D721Med (cell line): ENCODE results near the gene TTF2.
A peak's percentile ranks its signal among the peaks of the same experiment; 100 is the strongest.

Experiments used
- DNase-seq: peaks from one replicate; pipeline ENCODE4 v3.0.0; 2011; ENCODE audit warnings: low spot score; ENCODE audit not compliant: insufficient read length
- FAIRE-seq: peaks from 2 replicates; lab custom pipeline; 2011; peaks lifted over from hg19 to GRCh38; lab: Jason Lieb, UNC
- CTCF ChIP-seq: IDR thresholded peaks from 2 replicates; pipeline ENCODE4 v1.5.1; 2012; ENCODE audit warnings: mild to moderate bottlenecking, control low read depth; ENCODE audit not compliant: insufficient read depth; ENCODE audit errors: missing control alignments

The TTF2 gene

DNA sequence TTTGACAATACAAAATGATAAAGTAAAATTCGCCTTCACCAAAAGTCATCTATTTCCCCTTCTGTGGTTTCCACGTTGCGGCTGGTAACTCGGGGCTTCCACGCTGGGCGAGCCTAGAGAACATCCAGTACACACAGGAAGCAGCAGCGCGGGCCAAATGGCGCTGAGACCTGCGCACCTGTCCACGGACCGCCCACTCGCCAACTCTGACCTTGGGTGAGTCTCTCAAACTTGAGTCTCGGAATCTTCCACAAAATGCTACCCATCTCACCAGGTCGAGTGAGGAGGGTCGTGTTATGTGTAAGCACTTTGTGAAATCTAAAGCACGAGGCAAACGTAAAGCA is 820 bp upstream of the TTF2 start:
- FAIRE-seq, result no peak
- no peak for DNase-seq
- TF ChIP-seq CTCF, result no peak

DNA sequence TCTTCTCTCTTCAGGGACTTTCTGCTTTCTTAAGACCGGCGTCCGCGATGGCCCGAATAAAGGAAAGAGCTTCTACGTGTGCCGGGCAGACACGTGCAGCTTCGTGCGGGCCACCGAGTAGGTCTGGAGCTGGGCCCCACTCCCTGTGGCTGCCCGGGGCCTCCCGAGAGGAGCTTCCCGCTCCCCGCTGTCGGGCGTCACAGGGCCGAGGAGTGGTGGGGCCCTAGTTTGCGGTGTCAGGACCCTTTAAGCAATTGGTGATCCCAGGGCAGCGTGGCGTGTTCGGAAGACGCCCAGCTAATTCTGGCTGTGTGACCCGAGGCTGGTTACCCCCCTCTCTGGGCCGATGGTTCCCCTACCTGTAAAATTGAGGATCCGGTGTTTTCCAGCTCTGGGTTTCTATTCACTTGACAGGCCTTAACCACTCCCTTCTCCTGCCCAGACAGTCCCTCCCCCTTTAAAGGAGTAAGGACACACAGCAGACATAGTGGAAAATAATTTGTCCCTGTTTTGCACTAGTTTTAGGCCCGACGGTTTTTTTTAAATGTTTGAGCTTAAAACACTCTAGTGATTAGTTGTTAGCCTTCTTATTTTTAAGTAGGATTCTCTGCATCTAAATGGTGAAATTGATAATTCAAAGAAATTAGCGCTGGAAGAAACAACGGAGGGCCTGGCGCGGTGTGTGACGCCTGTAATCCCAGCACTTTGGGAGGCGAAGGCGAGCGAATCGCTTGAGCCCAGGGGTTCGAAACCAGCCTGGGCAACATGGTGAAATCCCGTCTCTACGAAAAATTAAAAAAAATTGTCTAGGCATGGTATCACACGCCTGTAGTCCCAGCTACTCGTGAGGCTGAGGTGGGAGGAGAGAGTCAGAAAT is 553 bp downstream of the TTF2 start:
- TF ChIP-seq CTCF, result no peak
- FAIRE-seq, result no peak
- DNase-seq, result peak; percentile 24

DNA sequence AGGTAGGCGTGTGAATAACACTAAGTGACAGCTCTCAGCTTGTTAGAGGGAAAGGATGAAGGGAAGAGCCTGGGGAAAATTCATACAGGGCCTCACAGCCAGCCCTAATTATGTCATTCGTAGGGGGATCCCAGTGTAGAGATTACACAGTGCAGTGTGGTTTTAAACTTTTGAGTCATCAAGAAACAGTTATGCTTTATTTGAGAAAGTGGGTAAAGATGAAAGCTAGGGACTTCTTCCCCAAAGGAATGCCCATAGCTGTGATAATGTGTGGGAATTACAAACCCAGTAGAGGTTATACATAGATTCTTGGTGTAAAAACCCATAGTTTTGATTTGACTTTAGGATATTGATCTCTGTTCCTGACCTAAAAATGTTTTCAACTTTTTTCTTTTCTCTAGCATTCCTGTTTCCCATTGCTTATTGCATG is 1.9 kb downstream of the TTF2 start:
- TF ChIP-seq CTCF, result no peak
- FAIRE-seq (no peak), DNase-seq (no peak)

DNA sequence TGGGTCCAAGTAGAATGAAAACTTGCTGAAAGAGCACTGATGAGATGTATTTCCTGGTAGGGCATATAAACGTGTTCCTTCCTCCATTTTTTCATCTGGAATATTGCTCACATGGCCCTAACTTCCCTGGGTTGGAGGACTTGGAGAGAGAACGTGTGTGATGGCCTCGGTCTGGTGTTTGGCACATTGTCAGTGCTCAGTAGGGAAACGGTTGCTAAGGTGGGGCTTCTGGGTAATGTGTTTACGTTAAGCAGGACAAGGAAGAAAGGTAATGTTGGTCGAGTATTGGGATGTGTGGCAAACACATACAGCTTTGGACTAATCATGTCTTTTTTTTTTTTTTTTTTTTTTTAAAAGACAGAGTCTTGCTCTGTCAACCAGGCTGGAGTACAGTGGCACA is 6.2 kb downstream of the TTF2 start:
- no peak for TF ChIP-seq CTCF
- no peak for DNase-seq
- no peak for FAIRE-seq

DNA sequence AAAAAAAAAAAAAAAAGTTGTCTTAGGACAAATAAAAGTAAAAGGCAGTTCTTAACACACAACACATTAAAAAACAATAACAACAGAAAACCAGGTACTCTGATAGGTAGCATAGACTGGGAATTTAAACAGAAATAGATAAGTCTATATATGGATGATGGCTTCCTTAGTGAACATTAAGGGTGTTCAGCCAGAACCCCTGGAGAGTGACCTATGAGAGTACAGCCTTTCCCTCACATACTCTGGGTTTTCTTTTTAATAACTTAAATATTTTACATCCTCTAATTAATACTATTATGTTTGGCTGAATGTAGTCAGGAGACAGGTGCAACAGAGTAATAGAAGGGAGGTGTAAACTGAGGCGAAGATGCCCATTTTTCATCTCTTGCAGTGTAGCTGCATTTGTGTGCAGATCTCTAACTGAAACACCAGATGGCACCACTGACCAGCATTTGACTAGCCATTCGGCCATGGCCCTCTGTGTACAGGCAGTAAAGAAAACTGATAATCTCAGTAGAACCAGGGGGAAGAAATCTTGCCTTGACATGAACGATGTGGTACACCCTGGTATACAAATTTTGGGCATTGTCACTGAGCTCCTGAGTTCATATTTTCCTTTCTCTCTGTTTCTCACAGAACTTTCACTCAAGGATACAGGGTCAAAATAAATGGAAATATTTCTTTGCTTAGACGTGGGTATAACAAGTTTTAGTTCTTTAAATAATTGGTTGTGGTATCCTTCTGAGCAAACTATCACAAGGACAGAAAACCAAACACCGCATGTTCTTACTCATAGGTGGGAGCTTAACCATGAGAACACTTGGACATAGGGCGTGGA is 7.6 kb downstream of the TTF2 start:
- TF ChIP-seq CTCF, result peak; percentile 69
- DNase-seq (no peak), FAIRE-seq (no peak)

- TF ChIP-seq CTCF, result no peak
- FAIRE-seq, result no peak
- no peak for DNase-seq
Observed at GRCh38 chr1:117068580-117068979, 8.5 kb downstream of the TTF2 start.
